HL-60/S4 treated with retinoic acid at 250 ng/mL for 4 days and 3 days (cell line): Measurements from ENCODE around the gene DPP7.
"Not testable (repeated sequence)": the region's sequence is repeated elsewhere in the genome, so short reads cannot be mapped to it uniquely, and the experiment has no call there.

Experiments
- in situ Hi-C: fragments of 300-500 bp; cut with MboI; formaldehyde crosslinking; loops from 2 replicates; pipeline ENCODE4 v1.7.0; 2022; ENCODE audit warnings: low sequenced_read_pairs

The DPP7 gene

DNA sequence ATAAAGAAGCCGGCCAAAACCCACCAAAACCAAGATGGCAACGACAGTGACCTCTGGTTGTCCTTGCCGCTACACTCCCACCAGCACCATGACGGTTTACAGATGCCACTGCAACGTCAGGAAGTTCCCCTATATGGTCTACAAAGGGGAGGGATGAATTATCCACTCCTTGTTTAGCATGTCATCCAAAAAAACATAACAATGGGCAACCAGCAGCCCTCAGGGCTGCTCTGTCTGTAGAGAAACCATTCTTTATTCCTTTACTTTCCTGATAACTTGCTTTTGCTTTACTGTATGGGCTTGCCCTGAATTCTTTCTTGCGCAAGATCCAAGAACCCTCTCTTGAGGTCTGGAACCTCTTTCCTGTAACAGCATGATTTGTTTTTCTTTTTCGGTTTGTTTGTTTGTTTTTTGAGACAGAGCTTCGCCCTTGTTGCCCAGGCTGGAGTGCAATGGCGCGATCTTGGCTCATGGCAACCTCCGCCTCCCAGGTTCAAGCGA is 39.2 kb downstream of the DPP7 start:
- in situ Hi-C loops: no loop called here

DNA sequence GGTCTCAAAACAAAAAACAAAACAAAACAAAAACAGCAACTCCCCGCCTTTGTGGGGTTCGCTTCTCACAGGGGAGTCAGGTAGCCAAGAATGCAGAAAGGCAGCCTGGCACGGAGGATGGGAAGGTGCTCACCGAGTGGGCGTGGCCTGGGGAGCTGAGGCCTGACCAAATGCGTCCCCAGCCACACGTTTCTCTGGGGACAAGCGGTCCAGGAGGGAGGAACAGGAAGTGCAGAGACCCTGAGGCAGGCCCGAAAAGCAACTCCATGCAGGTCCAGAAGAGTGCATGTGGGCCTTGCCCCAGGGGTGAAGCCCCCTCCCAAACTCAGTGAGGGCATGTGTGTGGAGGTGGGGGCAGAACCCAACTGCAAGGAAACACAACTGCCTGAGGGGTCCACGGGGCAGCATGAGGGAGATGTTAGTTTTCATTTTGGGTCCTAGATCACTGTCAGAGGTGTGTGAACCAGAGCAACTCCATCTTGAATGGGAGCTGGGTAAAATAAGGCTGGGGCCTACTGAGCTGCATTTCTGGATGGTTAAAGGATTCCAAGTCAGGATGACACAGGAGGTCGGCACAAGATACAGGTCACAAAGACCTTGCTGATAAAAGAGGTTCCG is 39.8 kb downstream of the DPP7 start:
- in situ Hi-C loops: no loop called here

DNA sequence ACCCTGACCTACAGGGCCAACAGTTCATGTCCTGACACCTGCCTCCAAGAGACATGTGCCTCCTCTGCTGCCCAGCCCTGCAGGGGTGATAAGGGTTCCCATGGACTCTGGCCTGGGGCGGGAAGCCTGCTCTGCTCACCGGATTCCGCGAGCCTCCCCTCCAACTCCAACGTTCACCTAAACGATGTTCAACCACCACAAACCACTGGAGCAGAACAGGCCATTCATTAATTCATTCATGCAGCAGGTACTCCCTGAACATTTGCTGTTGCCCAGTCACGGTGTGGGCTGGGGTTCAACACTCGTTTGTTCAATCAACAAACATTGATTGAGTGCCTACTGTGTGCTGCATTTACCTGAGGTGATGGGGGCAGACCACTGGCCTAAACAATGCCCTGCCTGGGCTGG is 40.5 kb downstream of the DPP7 start:
- in situ Hi-C loops: no loop called here

DNA sequence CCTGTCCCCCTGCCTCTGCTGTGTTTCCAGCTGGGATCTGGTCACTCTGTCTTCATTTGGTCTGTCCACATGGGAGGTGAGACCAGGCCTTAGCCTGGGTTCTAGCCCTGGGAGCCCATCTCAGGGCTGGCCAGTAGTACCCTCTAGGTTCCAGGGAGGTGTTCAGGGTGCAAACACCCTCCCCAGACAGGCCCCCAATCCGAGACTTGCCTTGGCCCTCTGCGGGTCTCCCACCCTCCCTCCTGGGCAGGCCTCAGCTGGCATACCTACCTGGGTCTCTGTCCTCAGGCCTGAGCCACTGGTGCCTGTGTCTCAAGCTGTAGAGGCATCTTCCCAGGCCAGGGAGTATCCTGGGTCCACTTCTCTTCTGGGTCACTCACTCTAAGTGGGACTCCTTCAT is 43.3 kb downstream of the DPP7 start:
- in situ Hi-C loops: no loop called here

DNA sequence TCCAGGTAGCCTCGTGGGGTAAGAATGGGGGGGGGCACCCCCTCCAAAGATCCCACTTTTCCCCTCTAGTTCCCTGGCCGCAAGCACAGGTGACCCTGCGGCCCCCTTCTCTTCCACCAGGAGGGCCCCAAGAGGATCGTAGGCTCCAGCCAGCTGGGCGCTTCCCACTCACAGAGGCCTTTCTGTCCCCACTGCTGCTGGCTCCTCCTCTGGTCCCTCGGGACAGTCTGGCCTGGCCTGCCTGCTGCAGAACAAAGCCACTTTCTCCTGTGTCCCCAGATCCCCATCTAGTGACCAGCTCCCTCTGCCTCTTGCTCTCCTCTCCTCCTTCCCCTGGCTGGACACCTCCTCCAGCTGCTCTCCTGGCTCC is 43.6 kb downstream of the DPP7 start:
- in situ Hi-C loops: no loop called here

DNA sequence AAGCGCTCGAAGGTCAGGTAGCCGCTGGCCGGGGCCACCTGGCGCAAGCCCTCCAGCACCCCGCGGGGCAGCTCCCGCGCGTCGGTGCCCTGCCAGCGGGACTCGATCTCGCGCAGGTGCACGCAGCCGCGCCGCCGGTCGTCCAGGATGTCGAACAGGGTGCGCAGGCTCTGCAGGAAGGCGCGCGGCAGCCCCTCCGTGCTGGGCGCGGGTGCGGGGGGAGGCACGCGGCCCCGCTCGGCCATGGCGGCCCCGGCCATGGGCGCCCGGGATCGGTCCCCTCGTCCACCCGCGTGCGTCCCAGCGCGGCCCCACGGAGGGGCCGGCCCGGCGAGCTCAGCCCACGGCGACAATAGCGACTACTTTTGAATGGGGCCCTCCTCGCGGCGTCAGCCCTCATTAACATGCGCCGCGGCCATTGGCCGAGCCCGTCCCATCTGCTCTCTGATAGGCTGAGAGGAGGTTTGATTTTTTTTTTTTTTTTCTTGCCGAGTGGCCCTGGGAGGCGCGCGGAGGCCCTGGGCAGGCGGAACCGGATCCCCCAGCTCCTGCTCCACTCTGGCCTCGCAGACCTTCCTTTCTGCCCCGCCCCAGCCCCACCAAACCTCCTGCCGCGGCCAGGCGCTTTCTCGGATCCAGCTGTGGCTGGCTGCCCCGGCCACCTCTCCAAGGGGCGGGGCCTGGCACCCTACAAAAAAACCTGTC is 44.2 kb downstream of the DPP7 start, which contains the start of gene SAPCD2:
Gene SAPCD2 (minus strand): TSS at position 357 of the 705 bp plus-strand sequence. CDS start 97 bp downstream, at position 260.
- in situ Hi-C loops: no loop called here

DNA sequence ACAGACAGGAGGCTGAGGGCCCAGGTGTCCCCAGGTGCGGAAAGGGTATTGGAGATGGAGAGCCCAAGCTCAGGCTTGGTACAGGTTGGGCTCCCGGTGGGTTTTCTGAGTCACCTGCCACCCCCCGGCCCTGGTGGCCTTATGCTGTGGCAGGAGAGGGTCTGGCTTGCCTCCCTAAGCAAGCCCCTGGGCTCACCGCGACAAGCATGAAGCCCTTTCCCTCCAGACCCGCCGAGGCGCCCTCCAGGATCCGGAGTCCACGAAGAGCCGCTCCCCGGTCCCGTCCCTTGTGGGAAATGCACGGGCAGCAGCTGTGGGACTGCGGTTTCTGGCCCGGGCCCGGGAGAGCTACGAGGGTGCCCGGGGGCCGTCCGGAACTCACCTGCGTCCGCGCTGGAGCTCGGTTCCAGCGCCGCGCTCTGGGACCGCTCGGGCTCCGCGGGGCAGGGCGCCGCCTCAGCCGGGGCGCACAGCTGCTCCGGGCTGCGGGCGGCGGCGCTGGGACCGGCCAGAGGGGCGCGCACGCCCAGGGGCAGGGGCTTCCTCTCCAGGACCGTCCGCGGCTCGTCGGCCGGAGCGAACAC is 44.9 kb downstream of the DPP7 start:
- in situ Hi-C loops: no loop called here

DNA sequence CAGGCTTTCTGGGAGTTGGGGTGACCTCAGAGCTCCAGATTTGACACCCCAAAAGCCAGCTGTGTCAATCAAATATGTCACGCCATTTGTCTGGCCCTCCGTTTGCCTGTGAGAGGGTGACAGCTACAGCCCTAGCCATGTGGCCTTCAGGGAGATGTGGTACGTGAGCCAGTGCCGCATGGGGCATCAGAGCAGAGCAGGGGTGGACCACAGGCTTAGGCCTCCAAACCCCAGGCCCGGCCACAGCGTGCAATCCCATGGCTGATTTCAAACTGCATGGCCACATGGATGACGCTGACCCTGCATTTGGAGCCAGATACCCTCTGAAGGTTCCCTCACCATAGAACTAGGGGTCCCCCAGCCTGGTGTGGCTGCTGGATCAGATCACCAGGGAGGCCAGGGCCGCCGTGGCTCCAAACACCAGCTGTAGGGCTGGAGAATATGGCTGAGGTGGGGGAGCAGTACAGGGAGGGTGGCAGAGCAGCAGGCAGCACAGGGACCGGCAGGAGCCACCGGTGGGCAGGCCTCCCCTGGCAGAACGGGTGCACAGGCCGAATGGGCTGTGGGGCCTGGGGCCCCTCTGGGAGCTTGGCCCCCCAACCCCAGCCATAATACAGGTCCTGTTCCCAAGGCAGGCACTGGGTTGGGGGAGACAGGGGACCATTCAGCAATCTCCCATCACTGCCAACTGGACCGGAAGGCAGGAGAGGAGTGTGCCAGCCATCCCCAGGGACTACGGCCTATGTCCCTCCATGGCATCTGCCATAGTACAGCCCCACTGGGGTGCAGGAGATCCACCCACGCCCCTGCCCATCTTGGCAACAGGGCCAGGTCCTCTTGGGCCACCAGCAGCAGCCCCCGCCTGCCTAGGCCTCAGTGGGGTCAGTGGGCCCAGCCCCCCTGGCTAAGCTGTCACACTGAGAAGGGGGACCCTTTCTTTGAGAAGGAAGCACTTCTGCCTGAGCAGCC is 45.7 kb downstream of the DPP7 start:
- in situ Hi-C loops: no loop called here

DNA sequence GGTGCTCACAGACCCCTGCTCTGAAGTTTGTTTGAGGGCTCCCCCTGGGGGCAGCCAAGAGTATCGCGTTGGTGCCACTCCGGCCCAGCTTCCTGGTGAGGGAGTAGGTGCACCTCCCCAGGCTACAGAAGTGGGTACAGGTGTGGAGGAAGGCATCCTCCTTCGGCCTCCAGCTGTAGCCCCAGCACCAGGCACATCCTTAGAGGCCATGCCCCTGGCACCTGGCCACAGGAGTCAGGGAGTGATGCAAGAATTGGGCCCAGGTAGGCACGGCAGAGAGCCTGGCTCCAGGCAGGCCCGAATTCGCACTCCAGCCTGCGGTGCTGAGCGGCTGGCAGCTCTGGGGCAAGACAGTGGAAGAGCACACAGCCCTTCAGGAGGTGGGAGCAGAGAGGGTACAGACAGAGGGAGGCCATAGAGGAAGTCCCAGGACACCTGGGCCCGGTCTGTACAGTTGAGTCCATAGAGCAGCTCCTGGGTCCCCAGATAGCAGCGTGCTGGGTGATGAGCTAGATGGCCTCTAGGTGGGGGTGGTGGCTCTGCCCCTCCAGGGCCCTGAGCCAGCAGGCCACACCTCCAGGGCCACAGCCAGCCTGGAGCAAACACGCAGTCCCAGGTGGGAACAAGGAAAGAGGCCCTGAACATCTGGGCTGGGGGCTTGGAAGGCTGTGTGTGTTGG is 46.5 kb downstream of the DPP7 start:
- in situ Hi-C loops: no loop called here

DNA sequence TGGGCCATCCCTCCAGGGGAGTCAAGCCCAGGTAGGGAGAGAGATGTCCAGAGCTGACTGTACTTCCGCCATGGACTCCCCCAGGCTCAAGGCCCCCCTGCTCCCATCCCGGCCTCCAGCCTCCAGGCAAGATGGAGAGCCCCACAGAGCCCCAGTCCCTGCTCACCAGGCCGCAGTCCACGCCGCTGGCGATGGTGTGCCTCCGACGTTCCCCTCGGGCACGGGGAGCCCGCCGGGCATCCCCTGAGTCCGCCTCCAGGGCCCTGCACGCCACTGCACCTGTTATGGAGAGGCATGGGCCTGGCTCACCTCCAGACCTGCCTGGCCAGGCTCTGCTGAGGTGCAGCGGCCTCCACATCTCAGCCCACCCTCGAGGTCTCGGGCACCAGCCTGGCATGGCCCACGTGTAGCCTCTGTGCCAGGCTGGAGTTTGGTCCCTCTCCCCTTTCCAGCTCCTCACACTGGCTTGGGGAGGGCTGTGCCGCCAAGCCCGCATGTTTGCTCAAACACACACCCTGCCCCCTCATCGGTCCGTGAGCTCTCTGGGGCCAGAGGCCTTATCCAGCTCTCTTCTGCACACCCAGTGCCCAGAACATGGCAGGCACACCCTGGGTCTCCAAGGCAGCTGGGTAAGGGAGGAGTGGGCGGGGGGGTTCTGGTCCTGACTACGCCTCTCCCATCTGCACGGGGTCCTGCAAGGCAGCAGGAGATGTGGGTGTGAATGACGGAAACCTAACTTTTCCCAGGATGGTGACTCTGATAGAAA is 48.3 kb downstream of the DPP7 start:
- in situ Hi-C loops: no loop called here

DNA sequence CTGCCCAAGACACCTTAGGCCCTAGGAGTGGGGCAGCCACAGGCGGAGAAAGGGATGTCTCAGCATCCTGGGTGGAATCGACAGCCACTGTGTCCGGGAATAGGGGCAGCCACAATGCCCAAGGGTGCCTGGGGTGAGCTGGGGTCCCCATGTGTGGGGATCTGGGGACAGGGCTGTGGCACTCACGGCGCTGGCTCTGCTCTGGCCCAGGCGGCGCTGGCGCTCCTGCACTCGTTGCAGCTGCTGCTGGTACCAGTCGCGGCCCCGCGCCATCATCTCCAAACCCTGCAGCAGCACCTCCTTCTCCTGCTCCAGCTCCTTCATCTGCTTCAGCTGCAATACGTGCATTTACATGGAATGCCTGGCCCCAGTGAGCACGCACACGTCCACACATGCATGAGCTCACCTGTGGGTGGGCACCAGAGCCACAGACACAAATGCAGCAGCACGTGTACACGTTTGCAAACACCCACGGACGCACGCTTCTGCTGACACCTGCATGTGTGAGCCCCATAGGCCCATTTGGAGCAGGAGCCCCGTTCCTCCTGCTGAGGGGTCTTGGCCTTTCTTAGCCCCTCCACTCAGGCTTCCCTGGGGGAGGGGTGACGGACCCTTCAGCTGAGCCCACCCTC is 49.1 kb downstream of the DPP7 start:
- in situ Hi-C loops: no loop called here

DNA sequence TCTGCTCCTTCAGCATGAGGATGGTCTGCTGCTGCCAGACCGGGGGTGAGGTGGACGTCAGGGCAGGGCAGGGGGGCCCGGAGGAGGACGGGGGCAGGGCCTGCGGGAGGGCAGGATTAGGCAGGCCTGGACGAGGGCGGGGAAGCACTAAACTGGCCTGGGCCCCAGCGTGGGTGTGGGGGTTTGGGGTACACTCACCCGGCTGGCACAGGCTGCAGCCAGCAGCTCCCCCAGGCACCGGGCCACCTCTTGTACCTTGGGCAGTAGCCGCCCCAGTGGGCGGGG is 49.7 kb downstream of the DPP7 start:
- in situ Hi-C loops: no loop called here

DNA sequence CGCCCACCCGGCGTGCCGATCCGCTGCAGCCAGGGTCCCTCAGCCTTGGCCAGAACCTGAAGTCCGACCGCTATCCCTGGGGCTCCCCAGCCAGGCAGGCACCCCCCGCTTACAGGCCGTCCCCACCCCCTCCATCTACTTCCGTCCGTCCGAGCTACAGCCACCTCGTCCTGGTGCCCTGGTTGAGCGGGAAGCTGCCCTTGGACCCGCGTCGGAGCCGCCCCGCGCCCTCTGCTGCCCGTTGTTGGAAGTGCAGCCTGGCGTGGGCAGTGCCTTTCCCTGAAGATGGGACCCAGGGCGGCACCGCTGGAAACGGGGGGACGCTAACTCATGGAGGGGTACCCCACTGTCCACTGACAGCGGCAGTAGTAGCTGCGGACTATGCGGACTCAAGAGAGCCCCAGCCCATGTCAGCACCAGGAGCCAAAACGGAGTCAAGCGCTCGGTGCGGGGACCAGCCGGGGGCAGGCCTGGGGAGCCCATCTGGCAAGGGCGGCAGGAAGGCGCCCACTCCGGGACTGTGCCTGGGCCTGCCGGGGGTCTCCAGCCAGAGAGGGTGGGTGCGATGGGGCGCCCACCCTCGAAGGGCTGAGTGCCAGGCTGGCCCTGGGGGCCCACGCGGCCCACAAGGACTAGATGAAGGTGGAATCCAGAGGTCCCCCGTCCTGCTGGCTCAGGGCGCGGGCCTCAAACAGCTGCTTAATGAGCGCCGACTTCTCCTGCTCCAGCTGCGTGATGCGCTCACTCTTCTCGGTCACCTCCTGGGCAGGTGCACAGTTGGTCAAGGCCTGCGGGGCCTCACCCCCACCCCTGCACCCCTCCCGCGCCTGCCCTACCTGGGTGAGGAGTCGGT is 50.3 kb downstream of the DPP7 start:
- in situ Hi-C loops: no loop called here

DNA sequence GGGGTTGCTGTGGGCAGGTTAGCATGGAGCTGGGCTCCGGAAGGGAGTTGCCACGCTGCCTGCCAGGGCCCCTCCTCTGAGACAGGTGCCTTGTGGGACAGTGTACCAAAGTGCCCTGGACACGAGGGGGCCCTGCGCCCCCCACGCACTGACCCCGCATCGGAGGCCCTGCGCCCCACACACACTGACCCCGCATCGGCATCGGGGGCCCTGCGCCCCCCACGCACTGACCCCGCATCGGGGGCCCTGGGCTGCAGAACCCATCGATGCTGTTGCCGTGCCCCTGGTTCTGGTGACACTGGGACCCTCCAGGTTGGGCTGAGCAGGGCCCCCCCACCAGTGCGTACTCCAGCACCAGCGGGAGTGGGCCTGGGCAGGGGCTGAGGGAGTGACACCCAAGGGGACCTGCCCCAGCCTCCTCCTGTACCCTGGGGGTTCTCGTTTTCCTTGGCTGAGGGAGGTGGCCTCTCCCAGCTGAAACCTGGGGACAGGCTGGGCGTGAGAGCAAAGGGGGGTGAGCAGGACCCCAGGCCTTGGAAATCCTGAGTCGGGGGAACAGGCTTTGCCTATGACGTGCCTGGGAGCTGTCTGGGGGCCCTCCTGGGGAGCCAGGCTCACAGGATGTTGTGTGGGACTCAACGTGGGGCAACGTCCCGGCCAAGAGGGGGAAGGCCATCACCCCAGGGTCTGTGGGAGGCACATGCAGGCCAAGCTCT is 51.1 kb downstream of the DPP7 start:
- in situ Hi-C loops: no loop called here

DNA sequence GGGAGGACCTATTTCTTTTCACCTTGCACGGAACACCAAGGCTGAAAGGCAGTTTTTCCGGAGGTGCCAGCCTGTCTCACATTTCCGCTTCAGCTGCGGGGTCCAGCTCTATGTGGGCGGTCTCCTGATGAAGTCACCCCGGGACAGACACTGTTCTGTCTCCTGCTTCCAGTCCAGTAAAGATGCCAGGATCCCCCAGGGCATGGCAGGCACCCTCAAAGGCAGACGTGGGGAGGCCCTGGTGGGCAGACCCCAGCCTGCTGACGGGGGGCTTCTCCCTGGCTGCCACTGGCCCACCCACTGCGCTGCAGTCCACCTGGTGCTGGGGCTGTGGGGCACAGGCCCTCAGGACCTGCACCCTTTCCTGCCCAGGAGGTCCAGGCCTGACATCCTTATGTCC is 51.7 kb downstream of the DPP7 start:
- in situ Hi-C loops: not testable (repeated sequence)

DNA sequence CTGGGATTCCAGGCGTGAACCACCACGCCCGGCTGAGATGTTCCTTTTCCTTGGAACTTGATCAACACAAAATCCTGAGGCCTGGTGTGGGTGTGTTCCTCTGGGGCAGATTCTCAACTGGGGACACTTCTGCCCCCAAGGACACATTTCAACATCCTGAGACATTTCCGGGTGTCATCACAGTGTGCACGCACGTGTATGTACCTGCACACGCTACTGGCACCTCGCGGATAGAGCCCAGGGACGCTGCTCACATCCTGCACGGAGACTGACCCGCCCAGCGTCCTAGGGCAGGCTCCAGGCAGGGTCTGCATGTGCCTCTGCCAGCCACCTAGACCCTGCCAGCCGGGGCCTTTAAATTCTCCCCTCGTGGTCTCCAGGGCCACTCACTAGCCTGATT is 52.1 kb downstream of the DPP7 start:
- in situ Hi-C loops: no loop called here
